K562 (cell line): Measurements from ENCODE around the gene ITPR2. TPM values are rescaled to one million over a fixed set of nuclear protein-coding genes. Genes with fewer than 3 reads are reported as not detected.

ENCODE experiments used
- ATAC-seq: fragments of 200-7000 bp; cut with Tn5 transposase; 3 replicates; pipeline ENCODE4 v1.9.1; 2020; ENCODE audit warnings: moderate library complexity
- BruUV-seq: library from RNA; stranded (reverse); fragments of 400-500 nt; replicated peaks from 2 replicates; lab custom pipeline; 2021; lab: Mats Ljungman, UMichigan
- CTCF ChIA-PET: fragments of 300-600 bp; formaldehyde crosslinking; extraction: SDS; loops from one replicate; lab custom pipeline; 2021; ENCODE audit warnings: low intra/inter-chr PET ratio; lab: Yijun Ruan, JAX
- POLR2A ChIA-PET: fragments of 300-600, 350-650 bp; sonication (Branson Sonifier 250); formaldehyde crosslinking; extraction: SDS; loops from one replicate; lab custom pipeline; 2021; ENCODE audit warnings: antibody characterized with exemption, inconsistent platforms; lab: Yijun Ruan, JAX
- DNase-seq, 4 experiments: peaks; one replicate each; pipeline versions ENCODE4 v3.0.0 to v3.0.0-alpha.2; 2011 to 2018; ENCODE audit warnings: low spot score in 3 of 4, mixed read lengths in 3 of 4; ENCODE audit errors: extremely low read depth in 1 of 4
- FAIRE-seq: peaks from 2 replicates; lab custom pipeline; 2011; peaks lifted over from hg19 to GRCh38; lab: Jason Lieb, UNC
- H2AFZ ChIP-seq: 2 replicates; pipeline ENCODE4 v1.6.0; 2011; ENCODE audit warnings: low read depth, low read length, control low read depth, inconsistent platforms
- H3K27ac ChIP-seq: fragments of 200-600 bp; 3 replicates; pipeline ENCODE4 v1.8.0; 2011; ENCODE audit warnings: low read depth, mild to moderate bottlenecking, control low read depth, inconsistent platforms, low read length, moderate library complexity, mixed read lengths; ENCODE audit errors: extremely low read depth
- H3K27me3 ChIP-seq, 2 experiments: fragments of 300-600 bp in 1 of 2; 2 replicates in 1 of 2; 3 replicates in 1 of 2; pipeline versions ENCODE4 v1.6.0 to v1.8.0; 2011; ENCODE audit warnings: inconsistent platforms in 2 of 2, low read length in 2 of 2, mild to moderate bottlenecking in 1 of 2, mixed read lengths in 1 of 2, moderate library complexity in 1 of 2; ENCODE audit not compliant: control insufficient read depth in 2 of 2, insufficient read depth in 2 of 2
- H3K36me3 ChIP-seq: fragments of 300-600 bp; 3 replicates; pipeline ENCODE4 v1.8.0; 2011; ENCODE audit warnings: mild to moderate bottlenecking, low read length, inconsistent platforms; ENCODE audit not compliant: control insufficient read depth, insufficient read depth
- H3K4me1 ChIP-seq, 2 experiments: fragments of 200-600 bp in 1 of 2; replicated peaks in 1 of 2; 2 replicates in 1 of 2; 3 replicates in 1 of 2; pipeline versions ENCODE4 v1.5.1 to v1.8.0; 2011; ENCODE audit warnings: inconsistent platforms in 2 of 2, low read length in 2 of 2, mild to moderate bottlenecking in 1 of 2, mixed read lengths in 1 of 2, moderate library complexity in 1 of 2; ENCODE audit not compliant: control insufficient read depth in 2 of 2, insufficient read depth in 2 of 2
- H3K4me2 ChIP-seq: 2 replicates; pipeline ENCODE4 v1.6.1; 2011; ENCODE audit warnings: low read length, control low read depth, inconsistent platforms, mixed read lengths; ENCODE audit not compliant: insufficient read depth
- H3K4me3 ChIP-seq: fragments of 200-600 bp; sonication (generic), shearing (Covaris generic); 2 replicates; pipeline ENCODE4 v1.5.1; 2016; ENCODE audit warnings: control low read depth, inconsistent platforms
- H3K79me2 ChIP-seq: fragments of 200-600 bp; 3 replicates; pipeline ENCODE4 v1.8.0; 2011; ENCODE audit warnings: low read length, inconsistent platforms; ENCODE audit not compliant: control insufficient read depth, insufficient read depth
- H3K9ac ChIP-seq, 2 experiments: 2 replicates each; pipeline versions ENCODE4 v1.6.0 to v1.6.1; 2011; ENCODE audit warnings: low read depth in 2 of 2, low read length in 2 of 2, control low read depth in 1 of 2, inconsistent platforms in 1 of 2, mild to moderate bottlenecking in 1 of 2, mixed read lengths in 1 of 2; ENCODE audit not compliant: insufficient read depth in 1 of 2
- H3K9me1 ChIP-seq: one replicate; pipeline ENCODE4 v1.6.0; 2011; ENCODE audit warnings: inconsistent platforms, mild to moderate bottlenecking, low read length, moderate library complexity; ENCODE audit not compliant: control insufficient read depth, insufficient read depth
- H3K9me3 ChIP-seq: replicated peaks from 2 replicates; pipeline ENCODE4 v1.5.1; 2011; ENCODE audit warnings: low read depth, low read length, inconsistent platforms; ENCODE audit not compliant: control insufficient read depth, insufficient read depth
- H4K20me1 ChIP-seq: replicated peaks from 2 replicates; pipeline ENCODE4 v1.6.1; 2011; ENCODE audit warnings: low read length, inconsistent platforms, mixed read lengths; ENCODE audit not compliant: control insufficient read depth, insufficient read depth
- BDP1 ChIP-seq: IDR thresholded peaks from 3 replicates; pipeline ENCODE4 v1.6.1; 2011; ENCODE audit not compliant: insufficient read length, insufficient read depth
- CREB1 ChIP-seq, 2 experiments: sonication (generic) in 1 of 2; formaldehyde crosslinking in 1 of 2; IDR thresholded peaks; 2 replicates each; pipeline versions ENCODE4 v1.6.1 to v1.8.0; 2012 to 2022; ENCODE audit warnings: inconsistent platforms in 1 of 2, mild to moderate bottlenecking in 1 of 2, missing genetic modification reagents in 1 of 2, moderate library complexity in 1 of 2
- CTCF ChIP-seq, 3 experiments: IDR thresholded peaks in 2 of 3; conservative IDR thresholded peaks in 1 of 3; 2 replicates each; pipeline ENCODE4 v1.5.1; 2011 to 2012; ENCODE audit warnings: low read length in 3 of 3, mild to moderate bottlenecking in 3 of 3, control low read depth in 2 of 3, improper control_type of control experiment in 1 of 3, inconsistent platforms in 1 of 3, low read depth in 1 of 3, mixed read lengths in 1 of 3, moderate library complexity in 1 of 3; ENCODE audit not compliant: insufficient read depth in 2 of 3
- HIVEP1 ChIP-seq: fragments of 250-450 bp; sonication (Bioruptor Pico); IDR thresholded peaks from 2 replicates; pipeline ENCODE4 v1.4.0; 2020; ENCODE audit warnings: mild to moderate bottlenecking
- MAZ ChIP-seq, 2 experiments: fragments of 450-650 bp in 1 of 2; sonication (generic) in 1 of 2; formaldehyde crosslinking; IDR thresholded peaks in 1 of 2; conservative IDR thresholded peaks in 1 of 2; 2 replicates each; pipeline versions ENCODE4 v1.4.0 to v1.5.0; 2020; ENCODE audit warnings: mild to moderate bottlenecking in 1 of 2, missing genetic modification reagents in 1 of 2
- TAF7 ChIP-seq: fragments of 450-650 bp; IDR thresholded peaks from 2 replicates; pipeline ENCODE4 v1.6.1; 2016; ENCODE audit warnings: missing genetic modification characterization, missing compliant biosample characterization
- WGBS: fragments of 100-300 bp; shearing (Covaris generic); methylation state at CpG from one replicate; pipeline ENCODE4 v1.1.6; 2016; ENCODE audit warnings: low coverage, mixed read lengths; ENCODE audit not compliant: insufficient coverage; ENCODE audit errors: missing lambda C conversion rate; 5-methylcytosine and 5-hydroxymethylcytosine counted together
- in situ Hi-C: fragments of 300-500 bp; cut with MboI; formaldehyde crosslinking; loops from 4 replicates; pipeline ENCODE4 v1.15.0; 2018; ENCODE audit warnings: inconsistent platforms, mixed read lengths
- intact Hi-C: fragments of 100-400 bp; cut with micrococcal nuclease; formaldehyde crosslinking; loops from 2 replicates; pipeline ENCODE4 v1.14.2; 2022
- polyA plus RNA-seq, 8 experiments: library from polyadenylated mRNA; depleted of rRNA in 4 of 8; stranded (reverse) in 5 of 8; unstranded in 3 of 8; fragments of >200 nt; fragmentation: Nextera tagmentation in 2 of 8; fragmentation: Illumina TruSeq in 1 of 8; extraction: Ambion mirVana in 2 of 8; extraction: Trizol in 1 of 8; gene quantifications; 2 replicates each; pipeline versions ENCODE4 v1.2.1 to v1.2.3, GENCODE V29; 2011 to 2014; ENCODE audit warnings: inconsistent platforms in 1 of 8, missing spikeins in 1 of 8
- total RNA-seq, 7 experiments: library from RNA; depleted of rRNA in 6 of 7; stranded (reverse); fragments of >200 nt in 6 of 7; fragmentation: Illumina TruSeq in 2 of 7; extraction: Trizol in 2 of 7; gene quantifications; 2 replicates each; pipeline versions ENCODE4 v1.2.1 to v1.2.3, GENCODE V29; 2011 to 2021; ENCODE audit warnings: low replicate concordance in 1 of 7

The ITPR2 gene
- total and polyA plus RNA-seq, 9 of the 15 experiments (the other 6 are each of a cell fraction or from before 2014, with no cell fraction given) = 0.21 to 3.3 (median 0.95) TPM

GRCh38 chr12:26372866-26373265 lies 460.1 kb downstream of the ITPR2 start:
- intact Hi-C loops = no loop called here
- TF ChIP-seq TAF7 (tag) = no peak
- no peak for TF ChIP-seq MAZ (CRISPR knock-in tag; conservative IDR thresholded peaks at IDR 0.05 in 1 of 2, IDR thresholded peaks at IDR 0.05 in 1 of 2)
- TF ChIP-seq BDP1 = no peak
- no peak for TF ChIP-seq CREB1 (IDR thresholded peaks at IDR 0.05)
- TF ChIP-seq CREB1 (CRISPR knock-in tag; IDR thresholded peaks at IDR 0.05) = no peak
- TF ChIP-seq, all 486 proteins: peak for 0
- no peak for DNase-seq
- no peaks in the 10 kb centered on the region; a peak in 1 of 5 replicates for H3K4me1 ChIP-seq
- H3K36me3 ChIP-seq = no peaks in the 10 kb centered on the region
- H3K9ac ChIP-seq = no peak overlapping the region
- no peaks in the 10 kb centered on the region for H3K9me3 ChIP-seq
- WGBS = 5% methylated on average over 6 of the region's 6 CpGs
- no peaks in the 10 kb centered on the region for H3K9me1 ChIP-seq
- ChIA-PET CTCF (no interaction called here), POLR2A (no interaction called here)
- BruUV-seq = no TSS peak
- no peaks in the 10 kb centered on the region for H3K79me2 ChIP-seq
- H2AFZ ChIP-seq = no peak overlapping the region
- H3K4me2 ChIP-seq = no peak overlapping the region
- no peak for FAIRE-seq
- H3K4me3 ChIP-seq = no peak overlapping the region
- in situ Hi-C loops = no loop called here
- no peak for ATAC-seq
- H3K27me3 ChIP-seq = no peaks in the 10 kb centered on the region; a peak in 2 of 5 replicates
- H3K27ac ChIP-seq = no peak overlapping the region
- H4K20me1 ChIP-seq = no peaks in the 10 kb centered on the region

GRCh38 chr12:26370098-26370497 lies 462.9 kb downstream of the ITPR2 start:
- TF ChIP-seq CTCF (IDR thresholded peaks at IDR 0.05 in 2 of 3, conservative IDR thresholded peaks at IDR 0.05 in 1 of 3; ENCODE audit: insufficient read depth in 2 of 3, low read depth in 1 of 3, low read length in 3 of 3) (peak in 2 of 3 experiments; percentile 5 to 14; a peak in 1 of 6 replicates), HIVEP1 (no peak)
- H3K4me3 ChIP-seq = no peak overlapping the region
- H3K4me1 ChIP-seq = no peaks in the 10 kb centered on the region; a peak in 1 of 5 replicates
- no peak overlapping the region for H3K4me2 ChIP-seq
- H4K20me1 ChIP-seq = no peaks in the 10 kb centered on the region
- no peaks in the 10 kb centered on the region for H3K36me3 ChIP-seq
- ATAC-seq = no peak
- 44% methylated on average over 2 of the region's 2 CpGs for WGBS
- no peak overlapping the region for H2AFZ ChIP-seq
- no TSS peak for BruUV-seq
- FAIRE-seq = peak; percentile 29
- no peaks in the 10 kb centered on the region for H3K79me2 ChIP-seq
- H3K9ac ChIP-seq = no peak overlapping the region
- ChIA-PET CTCF (no interaction called here), POLR2A (no interaction called here)
- no peaks in the 10 kb centered on the region for H3K9me3 ChIP-seq
- intact Hi-C loops (no loop called here), in situ Hi-C loops (no loop called here)
- no peak overlapping the region for H3K27ac ChIP-seq
- no peak for DNase-seq
- no peaks in the 10 kb centered on the region for H3K27me3 ChIP-seq
- no peaks in the 10 kb centered on the region for H3K9me1 ChIP-seq
